Left hindlimb (tissue), 1 donor: ENCODE results near the gene ABCB8.
"Not testable (repeated sequence)": the region's sequence is repeated elsewhere in the genome, so short reads cannot be mapped to it uniquely, and the experiment has no call there.

Experiments used
- DNase-seq: peaks from one replicate; pipeline ENCODE4 v3.0.0-alpha.2; 2018

Gene ABCB8

DNA sequence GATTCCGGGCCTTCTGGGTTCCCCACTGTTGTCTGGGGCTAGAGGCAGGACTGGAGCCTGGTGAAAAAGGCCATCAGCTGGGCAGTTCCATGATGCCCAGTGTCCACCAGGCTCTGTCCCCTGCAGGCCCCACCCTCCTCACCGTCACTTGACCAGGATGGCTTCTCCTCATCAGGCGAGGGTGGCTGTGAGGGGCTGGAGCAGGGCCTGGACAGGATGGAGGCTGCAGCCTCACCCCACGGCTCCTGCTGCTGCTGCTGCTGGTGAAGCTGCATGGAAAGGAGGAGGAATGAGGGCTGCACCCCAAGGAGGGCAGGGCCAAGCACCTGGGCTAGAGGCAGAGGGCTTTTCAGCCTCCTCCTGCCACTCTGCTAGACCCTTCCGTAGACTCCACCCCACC, 12.3 kb upstream of the ABCB8 start:
- DNase-seq, result no peak

- no peak for DNase-seq
Measured at GRCh38 chr7:151016505-151016904, 11.7 kb upstream of the ABCB8 start.

- no peak for DNase-seq
Measured at GRCh38 chr7:151016942-151017341, 11.3 kb upstream of the ABCB8 start.

- no peak for DNase-seq
Measured at GRCh38 chr7:151017370-151017952, 10.8 kb upstream of the ABCB8 start.

- DNase-seq, result peak; percentile 86
Measured at GRCh38 chr7:151017953-151018420, 10.3 kb upstream of the ABCB8 start.

GRCh38 chr7:151018421-151019129, 9.7 kb upstream of the ABCB8 start:
- peak; percentile 70 for DNase-seq

DNA sequence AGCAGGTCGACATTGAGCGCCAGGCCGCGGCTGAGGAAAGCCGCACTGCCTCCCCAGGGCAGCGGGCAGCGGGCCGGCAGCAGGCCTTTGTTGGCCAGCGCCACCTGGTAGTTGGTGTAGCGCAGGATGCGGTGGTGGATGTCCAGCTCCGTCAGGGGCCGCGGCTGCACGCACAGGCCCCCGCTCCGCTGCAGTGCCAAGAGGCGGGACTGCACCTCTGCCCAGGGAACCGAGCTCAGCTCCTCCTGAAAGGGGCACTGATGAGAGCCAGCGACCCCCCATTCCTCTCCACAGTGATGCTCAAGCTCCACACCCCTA, 9.2 kb upstream of the ABCB8 start:
- no peak for DNase-seq

DNA sequence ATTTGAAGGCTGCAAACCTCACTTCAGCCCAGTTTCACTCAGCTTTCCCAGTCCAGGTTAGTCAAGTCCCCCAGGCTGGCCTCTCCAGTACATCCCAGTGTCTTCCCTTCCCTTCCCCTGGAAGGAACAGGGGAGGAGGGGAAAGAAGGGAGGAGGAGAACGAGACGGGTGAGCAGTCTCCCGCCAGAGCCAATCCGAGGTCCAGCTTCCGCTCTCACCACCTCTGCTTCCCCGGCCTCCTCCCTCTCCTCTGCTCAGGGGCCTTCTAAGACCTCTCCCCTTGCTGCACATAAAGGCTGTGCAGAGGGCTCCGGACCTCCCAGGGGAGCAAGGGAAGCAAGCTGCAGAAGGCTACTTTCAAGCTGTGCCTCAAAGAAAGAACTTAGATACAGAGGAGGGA, 8.0 kb upstream of the ABCB8 start:
- no peak for DNase-seq

DNA sequence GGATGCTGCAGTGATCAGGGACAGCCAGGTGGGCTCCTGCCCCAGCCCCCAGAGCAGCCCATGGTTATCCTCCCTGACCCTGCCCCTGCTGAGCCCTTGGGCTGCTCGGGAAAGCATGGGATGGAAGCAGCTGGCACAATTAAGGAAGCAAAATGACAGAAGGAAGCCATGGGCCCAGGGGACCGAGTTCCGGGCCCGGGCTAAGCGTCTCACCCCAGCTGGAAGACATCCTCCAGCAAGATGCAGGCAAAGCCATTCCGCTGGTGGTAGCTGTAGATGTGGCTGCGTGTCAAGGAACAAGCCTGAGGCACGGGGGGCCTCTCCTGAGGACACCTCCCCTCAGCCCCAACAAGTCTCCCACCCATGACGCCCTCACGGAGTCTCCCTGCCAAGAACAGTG, 5.0 kb upstream of the ABCB8 start:
- DNase-seq, result no peak

GRCh38 chr7:151024435-151025056, 3.7 kb upstream of the ABCB8 start, which contains the start of gene ATG9B:
ATG9B (minus strand) TSS chr7:151024494; CDS start chr7:151024423, 71 bp downstream.
- no peak for DNase-seq

GRCh38 chr7:151025924-151026671, 2.2 kb upstream of the ABCB8 start:
- DNase-seq, result no peak

DNA sequence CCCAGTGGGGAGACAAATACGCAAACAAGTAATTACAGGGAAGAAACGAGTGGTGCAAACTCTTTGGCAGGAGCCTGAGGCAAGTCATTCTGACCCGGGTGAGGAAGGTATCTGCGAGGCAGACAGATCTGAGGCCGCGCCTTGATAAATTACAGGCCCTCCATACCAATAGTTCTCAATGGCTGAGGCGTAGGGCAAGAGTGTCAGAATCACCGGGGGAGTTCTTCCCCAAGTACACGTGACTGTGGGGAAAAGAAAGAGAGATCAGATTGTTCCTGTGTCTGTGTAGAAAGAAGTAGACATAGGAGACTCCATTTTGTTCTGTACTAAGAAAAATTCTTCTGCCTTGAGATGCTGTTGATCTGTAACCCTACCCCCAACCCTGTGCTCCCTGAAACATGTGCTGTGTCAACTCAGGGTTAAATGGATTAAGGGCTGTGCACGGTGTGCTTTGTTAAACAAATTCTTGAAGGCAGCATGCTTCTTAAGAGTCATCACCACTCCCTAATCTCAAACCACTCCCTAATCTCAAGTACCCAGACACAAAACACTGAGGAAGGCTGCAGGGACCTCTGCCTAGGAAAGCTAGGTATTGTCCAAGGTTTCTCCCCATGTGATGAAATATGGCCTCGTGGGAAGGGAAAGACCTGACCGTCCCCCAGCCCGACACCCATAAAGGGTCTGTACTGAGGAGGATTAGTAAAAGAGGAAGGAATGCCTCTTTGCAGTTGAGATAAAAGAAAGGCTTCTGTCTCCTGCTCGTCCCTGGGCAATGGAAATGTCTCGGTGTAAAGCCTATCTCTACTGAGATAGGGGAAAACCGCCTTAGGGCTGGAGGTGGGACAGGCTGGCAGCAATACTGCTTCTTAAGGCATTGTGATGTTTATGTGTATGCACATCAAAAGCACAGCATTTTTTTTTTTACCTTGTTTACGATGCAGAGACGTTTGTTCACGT, 1.2 kb upstream of the ABCB8 start:
- not testable (repeated sequence) for DNase-seq

DNA sequence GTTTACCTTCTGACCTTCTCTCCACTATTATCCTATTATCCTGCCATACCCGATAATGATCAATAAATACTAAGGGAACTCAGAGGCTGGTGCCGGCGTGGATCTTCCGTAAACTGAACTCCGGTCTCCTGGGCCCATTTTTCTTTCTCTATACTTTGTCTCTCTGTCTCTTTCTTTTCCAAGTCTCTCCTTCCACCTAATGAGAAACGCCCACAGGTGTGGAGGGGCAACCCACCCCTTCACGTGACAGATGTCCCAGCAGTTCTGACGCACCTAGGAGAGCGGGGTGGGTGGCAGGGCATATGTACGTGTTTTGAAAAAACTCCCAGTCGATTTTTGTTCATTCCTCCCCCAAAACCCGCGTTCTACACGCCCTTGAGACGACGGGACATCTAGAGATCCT, 521 bp upstream of the ABCB8 start:
- not testable (repeated sequence) for DNase-seq

GRCh38 chr7:151028948-151029501, 775 bp downstream of the ABCB8 start:
- no peak for DNase-seq

DNA sequence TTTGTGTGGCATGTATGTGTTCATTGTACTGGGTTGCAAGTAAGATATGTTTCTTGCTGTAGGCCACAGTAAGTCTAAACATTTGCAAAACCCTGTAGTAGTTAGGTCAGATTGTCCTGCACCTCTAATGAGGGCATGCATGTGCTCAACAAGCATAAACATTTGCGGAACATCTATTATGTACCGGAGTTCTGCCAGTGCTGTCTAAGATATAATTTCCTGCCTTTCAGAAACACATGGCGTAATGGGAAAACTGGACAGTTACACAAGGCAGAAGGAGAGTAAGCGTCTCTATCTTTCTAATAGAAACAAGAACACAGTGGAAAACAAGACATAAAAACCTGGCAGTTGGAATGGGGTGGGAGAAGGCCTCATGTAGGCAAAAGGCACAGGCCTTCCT, 2.8 kb downstream of the ABCB8 start:
- DNase-seq, result no peak

- no peak for DNase-seq
Measured at GRCh38 chr7:151032936-151033863, 5.0 kb downstream of the ABCB8 start.

- DNase-seq, result no peak
Measured at GRCh38 chr7:151033864-151034249, 5.6 kb downstream of the ABCB8 start.

- DNase-seq, result no peak
Measured at GRCh38 chr7:151034312-151035025, 6.2 kb downstream of the ABCB8 start.

DNA sequence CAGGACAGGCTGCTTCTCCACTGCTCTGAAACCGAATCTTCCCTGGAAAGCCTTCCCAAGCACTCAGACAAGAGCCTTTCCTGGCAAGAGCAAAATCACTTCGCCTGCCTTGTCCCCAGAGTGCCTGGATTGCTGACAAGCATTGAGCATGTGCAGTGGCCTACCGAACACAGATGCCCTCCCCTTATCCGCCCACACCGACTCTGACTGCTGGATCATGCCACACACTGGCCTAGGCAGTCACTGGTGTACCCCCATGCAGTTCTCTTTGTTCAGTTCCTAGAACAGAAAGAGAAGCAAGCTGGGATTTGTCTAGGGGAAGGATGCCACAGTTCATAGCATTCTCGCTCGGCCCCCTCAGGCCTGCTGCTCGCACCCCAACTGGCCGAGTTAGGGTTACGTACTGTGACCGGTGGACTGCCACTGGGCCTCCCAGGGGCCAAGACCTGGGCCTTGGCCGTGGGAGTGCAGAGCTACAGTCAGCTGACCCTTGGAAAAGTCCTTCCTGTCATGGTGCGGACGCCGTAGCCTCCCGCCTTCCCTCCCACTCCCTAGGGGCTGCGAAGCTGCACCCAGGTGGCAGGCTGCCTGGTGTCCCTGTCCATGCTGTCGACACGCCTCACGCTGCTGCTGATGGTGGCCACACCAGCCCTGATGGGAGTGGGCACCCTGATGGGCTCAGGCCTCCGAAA, 6.9 kb downstream of the ABCB8 start:
- no peak for DNase-seq

- no peak for DNase-seq
Measured at GRCh38 chr7:151035902-151036301, 7.7 kb downstream of the ABCB8 start.
